IPS-NIHi7 (cell line): Measurements from ENCODE around the gene PTCH2.
"Not testable (repeated sequence)": the region's sequence is repeated elsewhere in the genome, so short reads cannot be mapped to it uniquely, and the experiment has no call there.

ENCODE experiments used
- DNase-seq: peaks from one replicate; pipeline ENCODE4 v3.0.0; 2012; ENCODE audit warnings: mixed read lengths; ENCODE audit errors: extremely low spot score

PTCH2 gene

DNA sequence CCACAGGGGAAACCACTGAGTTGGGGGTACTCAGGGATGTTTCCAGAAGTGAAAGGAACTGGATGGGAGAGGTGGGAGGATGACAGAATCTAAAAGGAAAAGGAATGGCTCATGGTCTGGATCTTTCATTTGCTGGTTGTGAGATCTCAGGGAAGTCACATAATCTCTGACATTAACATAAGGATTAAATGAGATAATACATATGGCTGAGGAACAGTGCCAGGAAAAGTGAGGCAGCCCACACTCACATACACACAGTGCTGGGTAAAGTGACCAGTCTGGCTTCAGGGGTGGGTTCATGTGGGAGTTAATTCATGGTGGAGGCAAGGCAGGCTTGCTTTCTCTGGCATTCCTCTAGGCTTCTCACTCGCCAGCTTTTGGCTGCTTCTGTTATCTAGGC, 3.9 kb upstream of the PTCH2 start:
- DNase-seq = no peak

DNA sequence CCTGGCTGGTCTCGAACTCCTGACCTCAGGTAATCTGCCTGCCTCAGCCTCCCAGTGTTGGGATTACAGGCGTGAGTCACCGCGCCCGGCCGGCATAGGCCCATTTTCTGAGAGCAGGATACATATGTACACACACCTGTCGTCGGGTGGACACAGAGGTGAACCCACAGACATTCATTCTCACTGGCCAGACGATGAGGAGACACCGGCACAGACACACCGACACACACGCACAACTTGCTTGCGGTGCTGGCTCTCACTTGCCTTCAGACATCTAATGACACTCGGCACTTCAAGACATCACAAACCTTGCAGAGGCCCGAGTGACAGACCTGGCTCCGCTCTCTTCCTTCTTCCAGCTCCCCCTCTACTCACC, 579 bp downstream of the PTCH2 start:
- no peak for DNase-seq

DNA sequence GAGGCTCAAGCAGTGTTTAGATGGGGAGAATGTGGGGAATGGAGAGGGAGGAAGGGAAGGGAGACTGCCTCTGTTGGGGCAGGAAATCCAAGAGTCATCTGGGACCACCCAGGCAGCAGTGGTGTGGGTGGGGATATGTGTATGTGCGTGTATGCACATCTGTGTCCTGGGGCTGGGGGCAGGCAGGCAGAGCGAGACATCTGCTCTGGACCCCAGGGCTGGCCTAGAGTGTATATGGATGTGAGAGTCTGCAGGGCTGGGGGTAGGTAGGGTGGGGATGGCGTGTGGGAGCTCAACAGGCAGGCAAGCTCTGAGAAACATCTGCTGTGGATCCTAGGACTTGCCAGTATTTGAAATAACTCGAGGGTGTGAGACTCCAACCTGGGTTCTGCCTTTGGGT, 3.5 kb downstream of the PTCH2 start:
- DNase-seq = no peak

DNA sequence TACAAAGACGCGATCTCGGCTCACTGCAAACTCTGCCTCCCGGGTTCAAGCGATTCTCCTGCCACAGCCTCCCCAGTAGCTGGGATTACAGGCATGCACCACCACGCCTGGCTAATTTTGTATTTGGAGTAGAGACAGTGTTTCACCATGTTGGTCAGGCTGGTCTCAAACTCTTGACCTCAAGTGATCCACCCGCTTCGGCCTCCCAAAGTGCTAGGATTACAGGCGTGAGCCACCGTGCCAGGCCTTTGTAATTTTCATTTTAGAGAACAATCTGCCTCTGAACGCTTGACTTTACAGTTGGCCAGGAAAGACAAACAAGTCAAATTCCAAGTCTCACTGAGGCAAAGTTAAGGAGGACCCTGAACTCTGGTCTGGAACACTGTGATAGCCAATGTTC, 4.8 kb downstream of the PTCH2 start:
- DNase-seq = not testable (repeated sequence)

DNA sequence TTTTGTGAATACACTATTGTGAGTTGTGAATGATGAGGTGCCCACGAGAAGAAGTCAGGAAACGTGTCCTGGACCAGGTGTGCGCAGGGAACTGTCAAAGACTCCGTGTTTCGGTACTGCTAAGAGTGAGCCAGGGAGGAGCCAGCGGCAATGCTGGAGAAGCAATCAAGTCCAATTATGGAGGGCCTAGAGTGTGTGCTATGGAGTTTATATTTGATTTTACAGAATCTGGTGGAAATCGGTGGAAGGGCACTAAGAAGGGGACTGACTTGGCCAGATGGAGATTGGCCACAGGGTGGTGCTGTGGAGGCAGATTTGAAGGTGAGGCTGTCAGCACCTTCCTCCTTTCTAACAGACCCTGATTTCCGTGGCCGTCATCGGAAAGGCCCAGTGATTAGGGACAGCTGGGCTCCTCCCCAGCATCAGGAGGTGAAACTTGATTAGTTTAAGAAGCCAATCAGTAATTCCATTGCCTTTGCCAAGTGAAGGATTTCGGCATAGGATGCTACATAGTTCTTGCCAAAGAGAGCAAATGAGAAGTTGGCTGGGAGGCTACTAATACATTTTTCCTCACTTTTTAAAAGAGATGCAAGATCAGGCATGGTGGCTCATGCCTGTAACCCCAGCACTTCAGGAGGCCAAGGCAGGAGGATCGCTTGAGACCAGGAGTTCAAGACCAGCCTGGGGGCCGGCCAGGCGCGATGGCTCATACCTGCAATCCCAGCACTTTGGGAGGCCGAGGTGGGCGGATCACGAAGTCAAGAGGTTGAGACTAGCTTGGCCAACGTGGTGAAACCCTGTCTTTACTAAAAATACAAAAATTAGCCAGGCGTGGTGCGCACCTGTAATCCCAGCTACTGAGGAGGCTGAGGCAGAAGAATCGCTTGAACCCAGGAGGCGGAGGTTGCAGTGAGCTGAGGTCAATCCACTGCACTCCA, 7.0 kb downstream of the PTCH2 start:
- peak; percentile 86 for DNase-seq

DNA sequence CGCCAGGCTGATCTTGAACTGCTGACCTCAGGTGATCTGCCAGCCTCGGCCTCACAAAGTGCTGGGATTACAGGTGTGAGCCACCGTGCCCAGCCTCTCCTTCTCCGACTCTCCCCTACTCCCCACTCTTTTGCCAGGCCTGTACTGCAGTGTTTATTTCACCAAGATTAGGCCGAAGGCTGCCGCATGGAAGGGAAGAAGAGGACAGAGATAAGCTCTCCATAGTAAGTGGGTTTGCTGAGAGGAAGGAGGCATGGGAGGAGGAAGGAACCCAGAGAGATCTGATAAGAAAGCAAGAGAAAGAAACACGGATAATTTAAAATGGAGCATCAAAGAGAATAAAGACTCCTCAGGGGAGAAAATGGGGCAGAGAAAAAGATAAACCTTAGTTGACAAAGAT, 8.7 kb downstream of the PTCH2 start:
- DNase-seq = no peak

DNA sequence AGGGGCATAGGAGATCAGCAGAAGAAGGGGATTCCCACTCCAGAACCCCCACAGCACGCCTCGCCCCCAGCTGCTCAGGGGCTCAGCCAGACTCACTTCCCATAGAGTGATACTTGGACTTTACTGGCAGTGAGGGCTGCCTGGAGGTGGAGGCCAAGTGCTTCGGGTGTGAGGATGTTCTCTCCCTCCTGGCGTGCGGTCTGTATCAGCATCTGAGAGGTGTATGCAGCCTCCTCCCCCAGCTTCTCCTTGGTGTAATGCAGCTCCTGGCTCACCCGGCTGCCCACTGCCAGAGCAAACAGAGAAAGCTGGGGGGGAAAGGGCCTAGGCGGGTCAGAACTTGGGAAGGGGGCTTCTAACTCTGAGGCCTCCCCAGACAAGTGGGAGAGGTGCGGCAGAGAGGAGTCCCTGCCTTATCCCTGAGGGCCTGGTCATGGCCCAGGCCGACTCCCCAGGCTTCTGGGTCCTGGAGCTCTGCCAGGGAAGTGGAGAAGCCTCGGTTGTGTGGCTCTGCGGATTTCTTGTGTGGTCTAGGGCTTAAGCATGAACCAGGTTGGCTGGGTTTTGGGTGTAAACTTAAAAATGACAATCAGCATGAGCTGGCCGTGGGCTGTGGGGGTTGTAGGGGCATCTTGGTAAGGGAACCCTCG, 10.9 kb downstream of the PTCH2 start:
- DNase-seq = no peak

DNA sequence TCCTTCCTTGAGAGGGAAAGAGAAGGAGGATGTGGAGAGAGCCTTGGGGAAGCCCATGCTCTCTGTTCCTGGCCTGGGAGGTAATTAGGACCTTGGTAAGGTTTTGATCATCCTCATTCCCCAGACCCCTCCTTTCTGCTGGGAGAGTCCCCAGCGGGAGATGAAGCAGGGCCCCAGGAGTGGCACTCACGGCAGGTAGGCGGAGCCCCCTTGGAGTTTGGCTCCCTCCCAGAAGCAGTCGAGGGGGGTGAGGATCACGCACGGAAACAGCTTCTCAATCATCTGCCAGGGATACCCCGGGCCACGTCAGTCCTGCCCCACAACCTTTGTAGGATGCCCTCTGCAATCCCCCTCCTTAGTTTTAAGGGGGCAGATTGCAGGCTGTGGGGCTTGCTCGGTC, 11.5 kb downstream of the PTCH2 start:
- no peak for DNase-seq

DNA sequence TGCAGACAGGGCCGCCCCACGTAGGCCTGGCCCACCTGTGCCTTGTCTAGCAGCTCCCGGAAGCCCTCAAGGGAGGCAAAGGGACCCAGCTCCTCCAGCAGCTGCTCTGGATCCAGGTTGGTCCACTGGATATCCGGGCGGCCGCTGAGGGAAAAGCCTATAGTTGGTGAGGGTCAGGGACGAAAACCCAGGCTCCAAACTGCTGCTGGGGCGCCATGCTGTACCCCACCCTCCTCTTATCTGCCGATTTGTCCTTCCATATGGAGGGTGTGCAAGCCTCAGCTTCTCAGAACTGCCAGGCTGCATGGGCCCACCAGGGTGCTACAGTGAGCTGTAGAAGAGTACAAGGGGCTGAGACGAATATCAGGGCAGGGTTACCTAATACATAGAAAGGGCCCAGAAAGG, 12.2 kb downstream of the PTCH2 start:
- DNase-seq = no peak

DNA sequence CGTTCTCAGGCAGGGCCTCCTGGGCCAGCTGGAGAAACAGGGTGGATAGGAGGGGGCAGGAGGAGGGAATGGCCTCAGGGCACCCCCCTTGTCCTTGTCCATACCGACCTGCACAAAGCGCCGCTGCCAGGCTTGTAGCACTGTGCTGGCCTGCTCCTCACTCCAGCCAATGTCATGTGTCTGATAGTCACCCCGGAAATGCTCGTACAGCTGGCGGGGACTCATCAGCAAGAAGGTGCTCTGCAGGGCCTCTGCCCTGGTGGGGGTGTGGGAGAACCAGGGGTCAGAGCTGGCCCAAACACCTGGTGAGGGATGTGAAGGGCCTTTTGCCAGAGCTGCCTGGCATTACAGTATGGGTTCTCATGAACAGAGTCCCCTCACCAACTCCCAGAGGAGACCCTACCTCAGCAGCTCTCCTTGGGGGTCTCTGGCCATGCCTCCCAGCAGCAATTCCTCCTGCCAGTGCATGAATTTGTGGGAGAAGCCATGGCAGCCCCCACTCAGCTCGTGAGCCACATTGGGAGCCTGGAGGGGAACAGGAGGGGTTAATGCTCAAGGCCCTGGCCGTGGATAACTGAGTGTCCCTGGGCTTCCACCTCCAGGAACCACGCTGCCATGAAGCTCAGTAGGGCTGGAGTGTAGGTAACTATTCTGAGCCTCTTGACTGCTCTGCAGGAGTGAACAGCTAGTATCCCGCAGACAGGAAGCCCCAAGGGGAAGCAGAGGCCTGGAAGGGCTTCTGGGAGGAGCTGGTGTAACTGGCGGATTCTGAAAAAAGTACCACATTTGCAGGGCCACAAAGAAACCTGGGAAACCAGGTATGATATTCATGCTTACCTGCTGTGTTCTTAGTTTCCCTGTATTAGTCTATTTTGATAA, 13.3 kb downstream of the PTCH2 start:
- no peak for DNase-seq

DNA sequence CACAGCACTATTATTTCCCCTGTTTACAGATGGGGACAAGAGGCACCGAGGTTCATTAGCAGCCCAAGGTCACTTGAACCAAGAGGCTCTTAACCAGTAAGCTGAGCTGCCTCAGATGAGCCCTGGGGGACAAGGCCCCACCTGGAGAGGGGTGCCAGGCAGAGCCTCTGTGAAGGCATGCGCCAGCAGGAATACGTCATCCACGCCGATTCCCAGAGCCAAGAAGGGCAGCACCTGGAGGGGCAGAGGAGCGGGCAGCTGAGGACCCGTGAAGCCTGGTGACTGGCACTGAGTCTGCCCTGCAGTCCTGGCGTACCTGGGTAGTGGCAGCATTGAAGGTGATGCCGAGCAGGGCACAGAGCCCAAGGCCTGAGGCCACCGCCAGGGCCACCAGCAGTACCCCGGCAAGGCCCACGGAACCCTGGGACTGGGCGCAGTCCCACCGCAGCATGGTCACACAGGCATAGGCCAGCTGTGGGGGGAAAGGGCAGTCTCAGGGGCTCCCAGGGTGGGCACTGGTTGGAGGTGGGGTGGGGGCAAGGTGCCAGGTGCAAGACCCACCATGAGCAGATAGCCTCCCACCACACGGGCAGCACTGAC, 14.1 kb downstream of the PTCH2 start:
- no peak for DNase-seq

DNA sequence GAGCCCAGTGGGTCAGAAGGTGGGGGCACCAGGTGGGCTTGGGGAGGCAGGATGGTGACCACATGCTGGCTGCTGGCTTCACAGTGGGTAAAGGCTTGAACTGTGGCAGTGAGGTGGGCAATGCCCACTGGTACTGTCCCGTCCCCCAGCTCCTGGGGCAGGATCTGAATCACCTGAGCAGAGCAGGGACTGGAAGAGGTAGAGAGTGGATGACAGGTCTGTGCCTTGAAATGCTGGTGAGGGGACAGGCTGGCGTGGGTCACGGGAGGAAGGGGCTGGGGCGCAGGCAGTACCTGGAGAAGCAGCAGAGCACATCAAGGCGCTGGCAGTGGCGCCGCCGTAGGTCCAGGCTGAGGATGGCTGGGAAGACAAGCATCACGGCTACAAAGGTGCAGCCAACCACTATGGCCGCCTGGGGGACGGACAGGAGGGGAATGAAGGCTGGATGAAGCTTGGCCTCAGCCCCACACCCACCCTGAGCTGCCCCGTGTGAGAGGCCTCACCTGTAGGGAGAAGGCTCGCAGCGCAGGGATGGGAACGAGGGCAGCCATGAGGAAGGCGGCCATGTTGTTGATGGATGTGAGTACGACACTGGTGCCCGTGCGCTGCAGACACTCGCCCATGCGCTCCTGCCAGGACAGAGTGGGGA, 14.9 kb downstream of the PTCH2 start:
- no peak for DNase-seq

DNA sequence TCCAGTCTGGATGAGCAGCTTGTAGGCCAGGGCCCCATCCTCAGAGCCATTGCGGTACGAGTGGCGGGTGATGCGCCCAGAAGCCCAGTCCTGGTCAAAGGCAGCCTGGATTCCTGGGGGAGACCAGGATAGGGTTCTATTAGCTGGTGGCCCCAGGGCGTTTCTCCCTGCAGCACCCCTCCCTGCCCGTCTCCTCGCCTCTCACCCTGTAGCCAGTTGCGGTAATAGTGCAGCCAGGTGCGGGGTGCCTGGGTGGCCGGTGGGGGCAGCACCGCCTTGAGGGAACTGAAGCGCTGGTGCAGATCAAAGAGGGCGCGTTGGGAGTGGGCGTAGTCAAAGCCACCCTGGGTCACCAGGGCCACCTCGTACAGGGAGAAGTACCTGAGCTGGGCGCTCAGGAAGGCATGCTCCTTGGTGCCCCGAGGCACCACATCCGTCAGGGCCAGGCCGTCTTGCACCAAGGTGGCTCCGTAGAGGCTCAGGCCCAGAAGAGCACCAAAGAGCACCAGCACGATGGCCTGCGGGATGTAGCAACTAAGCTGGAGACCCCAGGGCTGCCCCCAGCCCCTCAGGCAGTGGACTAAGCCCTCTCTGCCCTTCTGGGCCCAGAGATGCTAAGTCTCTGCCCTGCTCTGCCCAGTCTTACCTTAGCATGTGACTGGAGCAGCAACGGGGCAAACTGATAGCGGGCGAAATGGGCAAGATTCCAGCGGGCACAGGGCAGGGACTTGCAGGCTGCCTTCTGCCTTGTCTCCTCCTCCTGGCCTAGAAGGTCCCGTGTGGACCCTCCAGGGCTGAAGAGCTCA, 15.7 kb downstream of the PTCH2 start:
- DNase-seq = peak; percentile 56

DNA sequence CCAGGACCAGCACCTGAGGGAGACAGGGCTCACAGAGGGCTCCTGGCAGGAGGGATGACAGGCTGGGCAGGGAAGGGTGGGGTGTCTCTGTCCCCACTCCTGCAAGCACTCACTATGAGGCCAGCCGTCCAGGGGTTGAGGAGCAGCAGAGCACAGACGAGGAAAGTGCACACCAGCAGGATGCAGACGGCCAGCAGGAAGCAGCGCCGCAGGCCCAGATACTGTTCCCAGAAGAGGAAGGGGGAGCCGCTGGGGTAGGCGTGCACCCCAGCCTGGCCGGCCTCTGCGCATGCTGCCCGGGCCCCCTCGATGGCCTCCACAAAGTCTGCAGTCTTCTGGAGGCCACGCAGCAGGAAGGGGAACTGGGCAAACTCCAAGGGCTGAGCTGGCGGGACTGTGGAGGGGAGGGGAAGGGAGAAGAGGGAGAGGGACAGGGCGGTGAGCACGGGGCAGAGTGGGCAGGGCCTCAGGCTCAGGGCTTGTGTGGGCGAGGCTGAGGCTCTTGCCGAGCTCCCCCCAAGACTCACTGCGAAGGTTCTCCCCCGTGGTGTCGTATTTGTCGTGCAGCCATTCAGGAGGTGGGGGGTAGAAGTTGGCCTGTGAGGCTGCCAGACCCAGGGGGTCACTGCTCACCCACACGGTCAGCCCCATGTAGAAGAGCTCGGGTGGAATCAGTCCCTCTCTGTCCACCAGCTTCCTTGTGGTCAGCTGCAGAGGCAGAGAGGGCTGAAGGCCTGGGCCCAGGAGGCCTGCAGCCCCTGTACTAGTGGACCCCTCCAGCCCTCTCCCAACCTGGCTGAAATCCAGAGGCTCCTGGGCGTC, 16.5 kb downstream of the PTCH2 start:
- DNase-seq = no peak

DNA sequence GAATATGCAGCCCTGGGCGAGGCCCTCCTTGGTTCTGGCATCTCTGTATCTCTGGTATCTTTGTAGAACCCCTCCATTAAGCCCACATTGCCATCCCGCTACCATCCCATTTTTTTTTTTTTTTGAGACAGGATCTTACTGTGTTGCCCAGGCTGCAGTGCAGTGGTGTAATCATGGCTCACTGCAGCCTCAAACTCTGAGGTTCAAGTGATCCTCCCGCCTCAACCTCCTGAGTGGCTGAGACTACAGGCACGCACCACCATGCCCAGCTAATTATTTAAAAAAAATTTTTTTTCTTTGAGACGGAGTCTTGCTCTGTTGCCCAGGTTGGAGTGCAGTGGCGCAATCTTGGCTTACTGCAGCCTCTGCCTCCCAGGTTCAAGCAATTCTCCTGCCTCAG, 18.7 kb downstream of the PTCH2 start:
- not testable (repeated sequence) for DNase-seq

DNA sequence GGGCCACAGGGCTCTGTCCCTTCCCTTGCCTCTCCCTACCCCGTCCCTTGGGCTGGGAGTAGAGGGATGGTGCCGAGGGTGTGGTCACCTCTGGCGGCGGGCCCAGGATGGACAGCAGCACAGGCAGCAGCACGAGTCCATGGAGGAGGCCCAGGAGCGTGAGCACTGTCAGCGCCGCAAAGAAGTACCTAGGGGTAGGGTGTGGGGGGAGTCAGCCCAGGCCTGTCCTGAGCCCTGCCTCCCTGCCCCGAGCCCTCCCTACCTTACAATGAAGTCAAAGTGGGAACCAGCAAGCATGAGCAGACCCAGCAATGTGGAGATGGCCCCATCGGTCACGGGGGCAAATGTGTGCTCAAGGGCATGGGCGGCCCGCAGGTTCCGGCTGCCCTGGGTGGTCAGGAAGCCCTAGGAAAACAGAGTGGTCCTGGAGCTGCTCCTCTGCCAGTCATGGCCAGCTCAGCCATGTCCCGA, 20.0 kb downstream of the PTCH2 start:
- no peak for DNase-seq

DNA sequence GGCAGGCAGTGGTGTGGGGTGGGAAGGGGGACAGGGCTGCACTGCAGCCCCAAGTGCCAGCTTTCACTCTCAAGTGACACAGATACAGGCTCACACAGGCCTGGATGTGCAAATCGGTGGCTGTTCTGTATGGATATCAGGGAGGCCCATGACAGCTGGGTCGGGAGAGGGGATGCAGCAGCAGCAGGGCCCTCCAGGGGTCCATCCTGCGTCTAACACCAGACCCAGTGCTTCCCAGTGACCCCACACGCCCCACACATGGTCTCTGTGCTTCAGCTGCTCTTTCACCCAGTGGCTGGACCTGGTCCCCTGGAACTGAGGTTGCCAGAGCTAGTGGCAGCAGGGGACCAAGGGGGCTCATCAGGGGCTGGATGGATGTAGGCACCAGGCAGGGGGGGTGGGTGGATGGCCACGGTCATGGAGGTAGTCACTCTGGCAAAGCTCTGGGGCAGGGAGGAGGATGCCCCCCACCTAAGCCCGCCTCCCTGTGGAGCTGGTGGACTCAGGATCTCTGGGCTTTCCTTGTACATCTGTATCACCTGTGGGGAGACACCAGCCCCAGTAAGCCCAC, 20.8 kb downstream of the PTCH2 start:
- no peak for DNase-seq

DNA sequence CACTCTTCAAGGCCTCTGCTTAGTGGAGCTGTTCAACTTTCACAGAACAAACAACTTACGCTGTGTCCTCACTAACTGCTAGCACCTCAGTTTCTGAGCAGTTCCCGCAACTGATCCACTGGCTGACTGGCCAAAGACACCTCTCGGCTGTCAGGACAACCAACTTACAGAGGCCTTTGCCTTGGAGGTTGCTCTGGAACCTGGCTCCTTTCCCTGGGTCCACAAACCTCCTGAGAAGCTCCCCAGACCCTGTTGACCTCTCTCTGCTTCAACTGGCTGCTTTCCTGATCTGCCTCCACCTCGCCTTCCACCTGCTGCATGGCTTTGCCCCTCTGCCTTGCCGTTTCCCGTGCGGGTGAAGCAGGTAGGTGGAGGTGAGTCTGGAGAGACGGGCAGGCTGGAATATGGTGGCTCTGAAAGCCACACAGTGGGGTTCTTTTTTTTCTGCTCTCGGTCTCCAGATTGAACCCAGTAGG, 21.8 kb downstream of the PTCH2 start:
- DNase-seq = no peak
